ENCODE results near the gene CABP4. TPM values are rescaled to one million over a fixed set of nuclear protein-coding genes. Genes with fewer than 3 reads are reported as not detected.
A peak's percentile ranks its signal among the peaks of the same experiment; 100 is the strongest.
"Not testable (repeated sequence)": the region's sequence is repeated elsewhere in the genome, so short reads cannot be mapped to it uniquely, and the experiment has no call there.

CABP4 gene
- total RNA-seq, 1 experiment from 2014 or later = 0.06 TPM

GRCh38 chr11:67482275-67482826, 27.2 kb downstream of the CABP4 start:
- no peak for DNase-seq (ENCODE audit: low read depth)

- DNase-seq (ENCODE audit: low read depth) = peak; percentile 98
Measured at GRCh38 chr11:67482827-67483798, 28.0 kb downstream of the CABP4 start, which contains the start of gene AIP. Gene AIP (plus strand): TSS chr11:67483026. CDS start chr11:67483159, 133 bp downstream.

- DNase-seq (ENCODE audit: low read depth) = no peak
Measured at GRCh38 chr11:67483831-67484665, 28.9 kb downstream of the CABP4 start.

GRCh38 chr11:67484847-67485311, 29.7 kb downstream of the CABP4 start:
- DNase-seq (ENCODE audit: low read depth) = no peak

- not testable (repeated sequence) for DNase-seq (ENCODE audit: low read depth)
Measured at GRCh38 chr11:67485873-67486361, 30.8 kb downstream of the CABP4 start.

- no peak for DNase-seq (ENCODE audit: low read depth)
Measured at GRCh38 chr11:67486481-67487195, 31.5 kb downstream of the CABP4 start.

- DNase-seq (ENCODE audit: low read depth) = no peak
Measured at GRCh38 chr11:67489203-67489884, 34.2 kb downstream of the CABP4 start.

- DNase-seq (ENCODE audit: low read depth) = no peak
Measured at GRCh38 chr11:67489885-67490726, 35.0 kb downstream of the CABP4 start.

GRCh38 chr11:67490727-67491065, 35.5 kb downstream of the CABP4 start:
- no peak for DNase-seq (ENCODE audit: low read depth)

GRCh38 chr11:67491276-67492068, 36.3 kb downstream of the CABP4 start:
- no peak for DNase-seq (ENCODE audit: low read depth)

GRCh38 chr11:67492069-67492727, 37.0 kb downstream of the CABP4 start:
- DNase-seq (ENCODE audit: low read depth) = no peak

GRCh38 chr11:67492801-67493547, 37.8 kb downstream of the CABP4 start:
- DNase-seq (ENCODE audit: low read depth) = no peak

GRCh38 chr11:67493548-67494370, 38.6 kb downstream of the CABP4 start:
- no peak for DNase-seq (ENCODE audit: low read depth)

- no peak for DNase-seq (ENCODE audit: low read depth)
Measured at GRCh38 chr11:67494371-67495233, 39.4 kb downstream of the CABP4 start.

GRCh38 chr11:67495234-67496005, 40.3 kb downstream of the CABP4 start:
- DNase-seq (ENCODE audit: low read depth) = no peak
